Gastrocnemius medialis (tissue), 4 donors: Measurements from ENCODE around the gene AKAP8. TPM values are rescaled to one million over a fixed set of nuclear protein-coding genes. Genes with fewer than 3 reads are reported as not detected.

Source experiments
- ATAC-seq, 2 donors: fragments of 150-250 bp; one replicate each; pipeline ENCODE4 v1.9.1; 2016
- DNase-seq, 2 donors: peaks; one replicate each; pipeline ENCODE4 v3.0.0-alpha.2; 2019
- H3K27ac ChIP-seq, 4 donors: fragments of 200-600 bp; sonication (generic); 1 replicate in 1 of 4; 2 replicates in 3 of 4; pipeline ENCODE4 v1.5.1; 2016 to 2018; ENCODE audit warnings: mild to moderate bottlenecking in 2 of 4, moderate library complexity in 1 of 4
- H3K27me3 ChIP-seq, 3 donors: fragments of 200-600 bp; sonication (generic) in 2 of 3; 1 replicate in 1 of 3; 2 replicates in 2 of 3; pipeline versions ENCODE4 v1.5.1 to v1.6.0; 2016 to 2019; ENCODE audit warnings: mild to moderate bottlenecking in 1 of 3, moderate library complexity in 1 of 3
- H3K36me3 ChIP-seq, 2 donors: fragments of 200-600 bp; sonication (generic) in 1 of 2; one replicate each; pipeline ENCODE4 v1.5.1; 2017 to 2018
- H3K4me1 ChIP-seq, 2 donors: fragments of 200-600 bp; sonication (generic) in 1 of 2; one replicate each; pipeline ENCODE4 v1.5.1; 2016 to 2017; ENCODE audit warnings: mild to moderate bottlenecking in 2 of 2
- H3K4me3 ChIP-seq, 4 donors: fragments of 200-600 bp; sonication (generic) in 3 of 4; 1 replicate in 1 of 4; 2 replicates in 3 of 4; pipeline ENCODE4 v1.5.1; 2016 to 2019; ENCODE audit warnings: mild to moderate bottlenecking in 2 of 4
- H3K9me3 ChIP-seq, 3 donors: fragments of 200-600 bp; sonication (generic) in 2 of 3; 1 replicate in 1 of 3; 2 replicates in 2 of 3; pipeline ENCODE4 v1.5.1; 2016 to 2019
- POLR2A ChIP-seq, 2 donors: fragments of 450-650 bp; IDR thresholded peaks; one replicate each; pipeline ENCODE4 v1.6.1; 2017; ENCODE audit warnings: antibody characterized with exemption in 2 of 2, mild to moderate bottlenecking in 2 of 2, moderate library complexity in 2 of 2
- in situ Hi-C, 4 donors: fragments of 200-750 bp; cut with MboI; loops; one replicate each; pipeline versions ENCODE4 v1.15.0 to v1.8.0; 2017; ENCODE audit warnings: low sequenced_read_pairs in 4 of 4
- intact Hi-C: fragments of 100-400 bp; cut with DNase I; formaldehyde crosslinking; loops from one replicate; pipeline ENCODE4 v1.15.1; 2023; ENCODE audit warnings: low total_unique reads
- total RNA-seq, 4 donors: library from RNA; depleted of rRNA; stranded (reverse); fragments of >200 nt; gene quantifications; one replicate each; pipeline versions ENCODE4 v1.1.0 to v1.2.3, GENCODE V29; 2016
- TF ChIP-seq, protein P1 (sequence below), 5 experiments: fragments of 450-650 bp in 3 of 5; fragments of 200-600 bp in 2 of 5; sonication (generic) in 2 of 5; IDR thresholded peaks in 4 of 5; conservative IDR thresholded peaks in 1 of 5; 1 replicate in 4 of 5; 2 replicates in 1 of 5; pipeline ENCODE4 v1.5.1; 2016 to 2019; ENCODE audit warnings: antibody characterized with exemption in 5 of 5, mild to moderate bottlenecking in 3 of 5, moderate library complexity in 3 of 5

AKAP8 gene
- total RNA-seq, 4 donors from 2014 or later: 26.0 to 41.5 (median 27.5) TPM

GRCh38 chr19:15371786-15372380, 7.7 kb downstream of the AKAP8 start:
- in situ Hi-C loops (loop anchor here in 3 of 4 donors (10.0 to 25.0 kb wide), 3 partner anchors 63 to 190 kb away; no protein-coding TSS in a partner anchor), intact Hi-C loops (no loop called here)
- Histone ChIP-seq H3K4me3 (no peak overlapping the region), H3K27ac (peak overlapping the region in 3 of 4 donors; percentile 4 to 97 (median 50)), H3K4me1 (peaks cover 33 to 36% of the 10 kb centered on the region in 2 donors), H3K27me3 (no peaks in the 10 kb centered on the region), H3K9me3 (no peaks in the 10 kb centered on the region), H3K36me3 (peaks cover 5 to 68% of the 10 kb centered on the region in 2 donors)
- DNase-seq (no peak), ATAC-seq (no peak)
- no peak for TF ChIP-seq POLR2A (IDR thresholded peaks at IDR 0.05)
- TF ChIP-seq, protein P1, sequence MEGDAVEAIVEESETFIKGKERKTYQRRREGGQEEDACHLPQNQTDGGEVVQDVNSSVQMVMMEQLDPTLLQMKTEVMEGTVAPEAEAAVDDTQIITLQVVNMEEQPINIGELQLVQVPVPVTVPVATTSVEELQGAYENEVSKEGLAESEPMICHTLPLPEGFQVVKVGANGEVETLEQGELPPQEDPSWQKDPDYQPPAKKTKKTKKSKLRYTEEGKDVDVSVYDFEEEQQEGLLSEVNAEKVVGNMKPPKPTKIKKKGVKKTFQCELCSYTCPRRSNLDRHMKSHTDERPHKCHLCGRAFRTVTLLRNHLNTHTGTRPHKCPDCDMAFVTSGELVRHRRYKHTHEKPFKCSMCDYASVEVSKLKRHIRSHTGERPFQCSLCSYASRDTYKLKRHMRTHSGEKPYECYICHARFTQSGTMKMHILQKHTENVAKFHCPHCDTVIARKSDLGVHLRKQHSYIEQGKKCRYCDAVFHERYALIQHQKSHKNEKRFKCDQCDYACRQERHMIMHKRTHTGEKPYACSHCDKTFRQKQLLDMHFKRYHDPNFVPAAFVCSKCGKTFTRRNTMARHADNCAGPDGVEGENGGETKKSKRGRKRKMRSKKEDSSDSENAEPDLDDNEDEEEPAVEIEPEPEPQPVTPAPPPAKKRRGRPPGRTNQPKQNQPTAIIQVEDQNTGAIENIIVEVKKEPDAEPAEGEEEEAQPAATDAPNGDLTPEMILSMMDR (IDR thresholded peaks at IDR 0.05 in 4 of 5, conservative IDR thresholded peaks at IDR 0.05 in 1 of 5): no peak

DNA sequence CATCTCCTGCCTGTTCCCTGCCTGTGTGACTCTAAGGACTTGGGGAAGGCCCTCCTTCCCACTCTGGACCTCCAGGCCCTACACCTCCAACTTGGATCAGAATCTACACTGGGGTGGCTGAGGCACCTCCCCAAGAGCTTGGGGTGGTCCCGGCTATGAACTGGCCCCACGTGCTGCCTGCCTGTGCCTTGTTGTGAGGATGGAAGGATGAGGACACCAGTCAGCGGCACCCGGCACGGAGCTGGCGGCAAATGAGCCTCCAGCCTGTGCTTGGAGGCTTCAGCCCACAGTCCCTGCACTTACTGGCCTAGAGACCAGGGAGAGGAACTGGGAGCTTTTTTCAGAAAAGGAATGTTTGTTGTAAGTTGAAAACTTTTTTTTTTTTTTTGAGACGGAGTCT, 8.5 kb downstream of the AKAP8 start:
- Histone ChIP-seq H3K27ac (peak overlapping the region in 3 of 4 donors; percentile 4 to 97 (median 50)), H3K27me3 (no peaks in the 10 kb centered on the region), H3K36me3 (peaks cover 5 to 73% of the 10 kb centered on the region in 2 donors), H3K4me1 (peaks cover 25 to 28% of the 10 kb centered on the region in 2 donors), H3K9me3 (no peaks in the 10 kb centered on the region), H3K4me3 (no peak overlapping the region)
- no peak for TF ChIP-seq POLR2A (IDR thresholded peaks at IDR 0.05)
- DNase-seq: no peak
- no peak for ATAC-seq
- in situ Hi-C loops: loop anchor here in 3 of 4 donors (10.0 to 25.0 kb wide), 3 partner anchors 64 to 191 kb away; no protein-coding TSS in a partner anchor
- intact Hi-C loops: no loop called here

GRCh38 chr19:15369594-15369891, 10.0 kb downstream of the AKAP8 start:
- DNase-seq (no peak), ATAC-seq (no peak)
- Histone ChIP-seq H3K27me3 (no peaks in the 10 kb centered on the region), H3K4me3 (no peak overlapping the region), H3K9me3 (no peaks in the 10 kb centered on the region), H3K36me3 (peaks cover 5 to 89% of the 10 kb centered on the region in 2 donors), H3K27ac (no peak overlapping the region), H3K4me1 (peaks cover 10 to 12% of the 10 kb centered on the region in 2 donors)
- intact Hi-C loops: no loop called here
- no peak for TF ChIP-seq POLR2A (IDR thresholded peaks at IDR 0.05)
- TF ChIP-seq, protein P1 (IDR thresholded peaks at IDR 0.05 in 4 of 5, conservative IDR thresholded peaks at IDR 0.05 in 1 of 5): no peak
- in situ Hi-C loops: loop anchor here in 2 of 4 donors (25.0 kb wide), 2 partner anchors 107 to 193 kb away; no protein-coding TSS in a partner anchor

DNA sequence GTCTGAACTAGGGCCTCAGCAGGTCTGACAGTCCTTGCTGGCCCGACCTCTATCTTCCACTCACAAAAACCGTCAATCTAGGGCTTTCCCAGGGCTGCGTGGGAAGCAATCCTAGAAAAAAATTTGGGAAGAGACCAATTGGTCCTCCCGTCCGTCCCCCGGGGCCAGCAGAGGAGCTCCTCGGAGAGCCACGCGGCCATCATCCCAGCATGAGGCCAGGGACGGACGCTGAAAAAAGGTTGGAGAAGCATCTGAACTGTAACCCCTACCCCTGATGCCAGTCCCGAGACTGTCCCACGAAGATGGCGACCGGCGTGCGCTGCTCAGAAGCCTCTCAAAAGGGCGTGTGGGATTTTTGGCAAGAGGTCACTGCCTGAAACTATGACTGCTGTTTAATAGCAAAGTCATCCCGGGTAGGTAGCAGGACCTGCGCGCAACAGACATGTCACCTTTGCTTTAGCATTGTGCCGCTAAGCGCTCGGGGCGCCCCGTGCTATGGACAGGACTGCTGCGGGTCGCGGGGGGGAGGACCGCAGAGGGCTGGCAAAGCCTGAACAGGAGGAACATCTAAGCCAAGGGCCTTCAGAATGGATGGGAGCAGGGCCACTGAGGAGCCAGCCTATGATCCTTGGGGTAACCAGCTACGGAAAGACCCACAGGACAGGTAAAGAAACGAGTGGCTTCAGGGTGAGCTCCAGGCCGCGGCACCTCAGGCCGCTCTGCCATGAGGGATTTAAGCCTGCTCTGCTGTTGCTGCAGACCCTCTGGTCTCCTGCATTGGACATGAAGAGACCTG, 10.6 kb downstream of the AKAP8 start:
- TF ChIP-seq, protein P1 (IDR thresholded peaks at IDR 0.05 in 4 of 5, conservative IDR thresholded peaks at IDR 0.05 in 1 of 5): no peak
- TF ChIP-seq POLR2A (IDR thresholded peaks at IDR 0.05): no peak
- Histone ChIP-seq H3K4me1 (peaks cover 4 to 7% of the 10 kb centered on the region in 2 donors), H3K27me3 (no peaks in the 10 kb centered on the region), H3K36me3 (peaks cover 5 to 93% of the 10 kb centered on the region in 2 donors), H3K9me3 (no peaks in the 10 kb centered on the region), H3K27ac (no peak overlapping the region), H3K4me3 (no peak overlapping the region)
- ATAC-seq: no peak
- no peak for DNase-seq
- in situ Hi-C loops (loop anchor here in 2 of 4 donors (25.0 kb wide), 2 partner anchors 107 to 193 kb away; no protein-coding TSS in a partner anchor), intact Hi-C loops (no loop called here)

- Histone ChIP-seq H3K27ac (no peak overlapping the region), H3K27me3 (no peaks in the 10 kb centered on the region), H3K36me3 (peaks cover 5 to 84% of the 10 kb centered on the region in 2 donors), H3K9me3 (no peaks in the 10 kb centered on the region), H3K4me3 (no peak overlapping the region), H3K4me1 (peaks cover 0 to 4% of the 10 kb centered on the region in 2 donors)
- no peak for TF ChIP-seq POLR2A (IDR thresholded peaks at IDR 0.05)
- TF ChIP-seq, protein P1 (IDR thresholded peaks at IDR 0.05 in 4 of 5, conservative IDR thresholded peaks at IDR 0.05 in 1 of 5): no peak
- intact Hi-C loops (no loop called here), in situ Hi-C loops (loop anchor here in 2 of 4 donors (25.0 kb wide), 2 partner anchors 106 to 194 kb away; no protein-coding TSS in a partner anchor)
- no peak for DNase-seq
- ATAC-seq: no peak
Measured at GRCh38 chr19:15368051-15368632, 11.4 kb downstream of the AKAP8 start.
